ENCODE data around the gene PHF11. TPM values are rescaled to one million over a fixed set of nuclear protein-coding genes. Genes with fewer than 3 reads are reported as not detected.

The PHF11 gene
- 38.1 TPM for total RNA-seq
- 41.2 TPM for polyA plus RNA-seq

- no peaks in the 10 kb centered on the region for H3K4me1 ChIP-seq (ENCODE audit: insufficient read depth)
Measured at GRCh38 chr13:49495783-49496762, at the start of gene PHF11. PHF11 (plus strand) TSS chr13:49495953; CDS start chr13:49496002, 49 bp downstream.

DNA sequence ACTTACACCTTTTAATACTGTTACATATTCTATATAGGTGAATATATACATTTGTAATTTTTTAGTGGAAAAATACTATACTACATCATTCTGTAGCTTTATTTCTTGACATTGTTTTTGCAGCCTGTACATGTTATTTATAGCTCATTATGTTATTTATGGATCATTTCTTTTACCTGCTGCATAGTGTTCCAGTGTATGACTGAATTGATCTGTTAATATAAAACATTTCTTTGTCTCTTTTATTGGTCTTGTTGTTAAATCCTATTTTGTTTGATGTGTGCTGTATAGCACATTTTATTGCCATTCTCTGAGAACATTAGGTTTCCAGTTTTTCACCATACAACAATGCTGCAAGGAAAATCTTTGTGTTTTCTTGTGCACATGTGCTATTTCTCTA lies 49.3 kb upstream of the PHF11 start:
- no peak for DNase-seq (ENCODE audit: extremely low spot score)
- Histone ChIP-seq H3K4me1 (ENCODE audit: insufficient read depth) (no peaks in the 10 kb centered on the region), H3K36me3 (ENCODE audit: insufficient read depth) (no peaks in the 10 kb centered on the region), H3K27ac (ENCODE audit: low read depth) (no peak overlapping the region), H3K4me3 (ENCODE audit: low read depth, low read length) (no peak overlapping the region)

More at GRCh38 chr13:49495783-49496762, at the start of gene PHF11:
- H3K36me3 ChIP-seq (ENCODE audit: insufficient read depth) = no peaks in the 10 kb centered on the region
- H3K4me3 ChIP-seq (ENCODE audit: low read depth, low read length) = peak within 1 kb of the TSS; percentile 65
- 5% methylated on average over 71 of the region's 71 CpGs for WGBS
- H3K27ac ChIP-seq (ENCODE audit: low read depth) = peak within 1 kb of the TSS; percentile 98
- DNase-seq (ENCODE audit: extremely low spot score) = peak; percentile 55

DNA sequence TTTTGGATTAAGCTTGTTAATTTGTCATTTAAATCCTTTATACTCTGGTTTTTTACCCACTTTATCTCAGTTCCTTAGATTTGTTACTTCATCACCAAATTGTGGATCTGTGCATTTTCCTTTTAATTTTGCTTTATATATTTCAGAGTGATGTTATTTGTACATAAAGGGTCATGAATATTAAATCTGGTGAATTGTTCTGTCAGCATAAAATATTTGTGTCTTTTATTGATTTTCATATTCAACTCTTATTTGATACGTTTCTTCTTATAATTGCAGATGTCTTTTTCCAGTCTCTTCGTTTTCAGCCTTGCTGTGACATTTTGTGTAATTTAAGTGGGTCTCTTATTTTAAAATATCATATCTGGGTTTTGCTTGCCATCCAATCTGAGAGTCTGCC lies 47.0 kb upstream of the PHF11 start:
- WGBS = 96% methylated on average over 2 of the region's 2 CpGs
- Histone ChIP-seq H3K4me1 (ENCODE audit: insufficient read depth) (no peaks in the 10 kb centered on the region), H3K27ac (ENCODE audit: low read depth) (no peak overlapping the region)

DNA sequence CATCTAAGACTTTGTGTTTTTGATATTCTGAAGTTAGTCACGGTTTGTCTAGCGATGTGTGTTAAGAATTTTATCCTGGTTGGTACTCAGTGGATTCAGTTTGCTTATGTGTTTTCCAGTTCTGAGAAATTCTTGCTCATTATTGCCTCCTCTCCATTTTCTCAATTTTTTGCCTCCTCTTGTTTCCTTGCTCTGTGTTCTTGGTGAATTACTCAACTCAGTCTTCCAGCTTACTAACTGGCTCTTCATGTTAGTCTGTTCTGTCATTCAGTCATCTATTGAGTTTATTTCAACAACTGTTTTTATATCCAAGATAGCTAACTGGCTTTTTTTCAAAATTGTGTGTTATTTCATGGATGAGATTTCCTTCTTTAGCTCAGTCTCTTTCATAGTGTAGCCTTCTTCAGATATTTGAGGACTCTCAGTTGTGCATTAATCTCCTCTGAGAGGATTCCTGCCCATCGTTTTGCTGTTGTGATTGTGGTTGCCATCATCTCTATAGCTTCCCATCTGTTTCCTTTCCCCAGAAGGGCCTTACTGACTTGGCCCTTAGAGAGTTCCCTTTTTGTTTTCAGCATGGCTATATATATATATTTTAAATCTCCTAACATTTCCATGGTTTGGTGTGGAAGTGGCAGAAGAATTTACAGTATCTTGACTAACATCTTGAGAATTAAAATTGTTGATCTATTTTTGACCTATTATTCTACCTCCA lies 45.5 kb upstream of the PHF11 start:
- 87% methylated on average over 3 of the region's 3 CpGs for WGBS
- Histone ChIP-seq H3K4me3 (ENCODE audit: low read depth, low read length) (no peak overlapping the region), H3K4me1 (ENCODE audit: insufficient read depth) (no peaks in the 10 kb centered on the region), H3K36me3 (ENCODE audit: insufficient read depth) (no peaks in the 10 kb centered on the region), H3K27ac (ENCODE audit: low read depth) (no peak overlapping the region)
- no peak for DNase-seq (ENCODE audit: extremely low spot score)

More for the DNA sequence above, 47.0 kb upstream of the PHF11 start:
- H3K4me3 ChIP-seq (ENCODE audit: low read depth, low read length) = no peak overlapping the region
- H3K36me3 ChIP-seq (ENCODE audit: insufficient read depth) = no peaks in the 10 kb centered on the region
- DNase-seq (ENCODE audit: extremely low spot score) = no peak

DNA sequence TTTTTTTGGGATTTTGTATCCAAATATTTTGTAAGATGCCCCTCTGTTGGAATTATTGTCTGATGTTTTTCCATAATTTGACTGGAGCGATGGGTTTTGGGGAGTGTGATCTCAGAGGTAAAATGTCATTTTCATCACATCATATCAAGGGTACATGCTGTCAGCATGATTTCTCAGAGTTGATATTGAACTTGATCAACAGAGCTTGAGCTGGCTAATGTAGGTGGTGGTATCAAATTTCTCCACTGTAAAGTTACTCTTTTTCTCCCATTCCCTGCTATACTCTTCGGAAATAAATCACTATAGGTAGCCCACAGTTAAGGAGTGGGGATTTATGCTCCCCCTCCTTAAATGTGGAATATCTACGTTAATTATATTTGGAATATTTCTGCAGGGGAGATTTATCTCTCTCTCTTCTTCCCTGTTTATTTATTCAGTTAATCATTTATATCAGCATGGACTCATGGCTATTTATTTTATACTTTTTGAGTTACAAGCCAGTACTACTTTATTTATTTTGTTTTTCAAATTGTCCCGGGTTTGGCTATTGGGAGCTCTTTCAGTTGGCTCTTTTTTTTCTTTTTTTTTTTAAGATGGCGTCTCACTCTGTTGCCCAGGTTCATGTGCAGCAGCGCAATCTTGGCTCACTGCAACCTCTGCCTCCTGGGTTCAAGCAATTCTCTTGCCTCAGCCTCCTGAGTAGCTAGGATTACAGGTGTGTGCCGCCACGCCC lies 42.9 kb upstream of the PHF11 start:
- Histone ChIP-seq H3K4me1 (ENCODE audit: insufficient read depth) (no peaks in the 10 kb centered on the region), H3K4me3 (ENCODE audit: low read depth, low read length) (no peak overlapping the region), H3K36me3 (ENCODE audit: insufficient read depth) (no peaks in the 10 kb centered on the region), H3K27ac (ENCODE audit: low read depth) (no peak overlapping the region)
- no peak for DNase-seq (ENCODE audit: extremely low spot score)
- WGBS = 88% methylated on average over 8 of the region's 8 CpGs

DNA sequence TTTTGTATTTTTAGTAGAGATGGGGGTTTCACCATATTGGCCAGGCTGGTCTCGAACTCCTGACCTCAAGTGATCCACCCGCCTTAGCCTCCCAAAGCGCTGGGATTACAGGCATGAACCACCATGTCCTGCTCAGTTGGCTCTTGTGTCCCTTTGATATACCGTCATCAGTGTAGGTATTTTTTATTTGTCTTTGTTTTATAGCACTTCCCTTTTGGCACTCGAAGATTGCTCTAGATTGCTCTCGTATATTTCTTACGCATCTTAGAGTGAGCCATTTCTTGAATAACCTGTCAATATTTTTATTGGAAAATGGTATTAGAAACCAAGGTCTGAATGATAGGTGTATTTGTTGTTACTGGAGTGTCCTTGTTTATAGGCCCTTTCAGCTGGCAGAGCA lies 42.3 kb upstream of the PHF11 start:
- WGBS = 97% methylated on average over 7 of the region's 7 CpGs
- H3K27ac ChIP-seq (ENCODE audit: low read depth) = no peak overlapping the region
- H3K4me3 ChIP-seq (ENCODE audit: low read depth, low read length) = no peak overlapping the region
- H3K36me3 ChIP-seq (ENCODE audit: insufficient read depth) = no peaks in the 10 kb centered on the region
- no peaks in the 10 kb centered on the region for H3K4me1 ChIP-seq (ENCODE audit: insufficient read depth)
- no peak for DNase-seq (ENCODE audit: extremely low spot score)

GRCh38 chr13:49454388-49455006 lies 41.3 kb upstream of the PHF11 start:
- no peak for DNase-seq (ENCODE audit: extremely low spot score)
- Histone ChIP-seq H3K27ac (ENCODE audit: low read depth) (no peak overlapping the region), H3K36me3 (ENCODE audit: insufficient read depth) (no peaks in the 10 kb centered on the region), H3K4me3 (ENCODE audit: low read depth, low read length) (no peak overlapping the region), H3K4me1 (ENCODE audit: insufficient read depth) (no peaks in the 10 kb centered on the region)
- WGBS = 36% methylated on average over 4 of the region's 4 CpGs

- no peak for DNase-seq (ENCODE audit: extremely low spot score)
- H3K27ac ChIP-seq (ENCODE audit: low read depth) = no peak overlapping the region
- no peaks in the 10 kb centered on the region for H3K4me1 ChIP-seq (ENCODE audit: insufficient read depth)
- no peak overlapping the region for H3K4me3 ChIP-seq (ENCODE audit: low read depth, low read length)
- no peaks in the 10 kb centered on the region for H3K36me3 ChIP-seq (ENCODE audit: insufficient read depth)
Measured at GRCh38 chr13:49455007-49455398, 40.8 kb upstream of the PHF11 start.

DNA sequence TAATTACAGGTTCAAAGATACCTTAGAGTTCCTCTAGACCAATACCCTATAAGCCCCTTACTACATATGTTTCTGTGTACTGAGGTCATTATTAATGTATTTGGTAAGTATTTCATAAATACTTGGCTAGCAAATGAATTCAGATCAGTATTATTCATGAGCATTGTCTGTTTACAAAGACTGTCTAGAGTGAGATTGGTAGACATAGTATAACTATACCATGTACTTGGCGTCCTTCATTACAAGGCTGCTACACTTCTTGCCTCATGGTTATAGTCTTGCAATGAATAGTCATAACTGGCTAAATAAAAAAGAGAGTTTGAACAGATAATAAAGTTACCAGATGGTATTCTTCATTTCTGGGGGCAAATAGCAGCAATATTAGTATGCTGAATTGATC lies 39.6 kb upstream of the PHF11 start:
- Histone ChIP-seq H3K36me3 (ENCODE audit: insufficient read depth) (no peaks in the 10 kb centered on the region), H3K27ac (ENCODE audit: low read depth) (no peak overlapping the region), H3K4me3 (ENCODE audit: low read depth, low read length) (no peak overlapping the region), H3K4me1 (ENCODE audit: insufficient read depth) (no peaks in the 10 kb centered on the region)
- DNase-seq (ENCODE audit: extremely low spot score) = no peak
- 100% methylated on average over 1 of the region's 1 CpG for WGBS

- no peak overlapping the region for H3K27ac ChIP-seq (ENCODE audit: low read depth)
- peaks cover 4% of the 10 kb centered on the region for H3K36me3 ChIP-seq (ENCODE audit: insufficient read depth)
- whole genome bisulfite sequencing = 81% methylated on average over 7 of the region's 7 CpGs
- no peak for DNase-seq (ENCODE audit: extremely low spot score)
- no peak overlapping the region for H3K4me3 ChIP-seq (ENCODE audit: low read depth, low read length)
- H3K4me1 ChIP-seq (ENCODE audit: insufficient read depth) = no peaks in the 10 kb centered on the region
Measured at GRCh38 chr13:49457221-49457620, 38.5 kb upstream of the PHF11 start.

GRCh38 chr13:49459580-49459979 lies 36.2 kb upstream of the PHF11 start:
- WGBS = 93% methylated on average over 1 of the region's 1 CpG
- Histone ChIP-seq H3K27ac (ENCODE audit: low read depth) (no peak overlapping the region), H3K36me3 (ENCODE audit: insufficient read depth) (peaks cover 5% of the 10 kb centered on the region), H3K4me3 (ENCODE audit: low read depth, low read length) (no peak overlapping the region), H3K4me1 (ENCODE audit: insufficient read depth) (no peaks in the 10 kb centered on the region)
- DNase-seq (ENCODE audit: extremely low spot score) = no peak

DNA sequence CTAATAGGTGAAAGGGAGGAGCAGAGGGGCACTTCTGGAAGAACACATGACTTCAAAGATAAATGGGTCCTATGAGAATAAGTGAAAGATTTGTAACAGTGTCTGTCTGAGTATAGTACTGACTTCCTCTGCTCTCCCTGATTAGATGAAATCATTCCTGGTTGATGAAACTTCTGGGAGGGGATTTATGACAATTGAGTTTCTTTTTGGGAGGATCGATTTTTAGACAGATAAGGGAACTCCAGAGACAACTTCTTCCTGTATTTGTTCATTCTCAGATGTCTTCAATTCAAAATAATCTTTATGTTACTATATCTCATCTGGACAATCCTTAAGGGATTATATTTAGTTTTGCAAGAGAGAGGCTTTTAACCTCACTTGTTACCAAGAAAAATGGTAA lies 31.7 kb upstream of the PHF11 start:
- no peak for DNase-seq (ENCODE audit: extremely low spot score)
- 75% methylated on average over 1 of the region's 1 CpG for WGBS
- peaks cover 5% of the 10 kb centered on the region for H3K36me3 ChIP-seq (ENCODE audit: insufficient read depth)
- H3K4me3 ChIP-seq (ENCODE audit: low read depth, low read length) = no peak overlapping the region
- H3K27ac ChIP-seq (ENCODE audit: low read depth) = no peak overlapping the region
- no peaks in the 10 kb centered on the region for H3K4me1 ChIP-seq (ENCODE audit: insufficient read depth)

DNA sequence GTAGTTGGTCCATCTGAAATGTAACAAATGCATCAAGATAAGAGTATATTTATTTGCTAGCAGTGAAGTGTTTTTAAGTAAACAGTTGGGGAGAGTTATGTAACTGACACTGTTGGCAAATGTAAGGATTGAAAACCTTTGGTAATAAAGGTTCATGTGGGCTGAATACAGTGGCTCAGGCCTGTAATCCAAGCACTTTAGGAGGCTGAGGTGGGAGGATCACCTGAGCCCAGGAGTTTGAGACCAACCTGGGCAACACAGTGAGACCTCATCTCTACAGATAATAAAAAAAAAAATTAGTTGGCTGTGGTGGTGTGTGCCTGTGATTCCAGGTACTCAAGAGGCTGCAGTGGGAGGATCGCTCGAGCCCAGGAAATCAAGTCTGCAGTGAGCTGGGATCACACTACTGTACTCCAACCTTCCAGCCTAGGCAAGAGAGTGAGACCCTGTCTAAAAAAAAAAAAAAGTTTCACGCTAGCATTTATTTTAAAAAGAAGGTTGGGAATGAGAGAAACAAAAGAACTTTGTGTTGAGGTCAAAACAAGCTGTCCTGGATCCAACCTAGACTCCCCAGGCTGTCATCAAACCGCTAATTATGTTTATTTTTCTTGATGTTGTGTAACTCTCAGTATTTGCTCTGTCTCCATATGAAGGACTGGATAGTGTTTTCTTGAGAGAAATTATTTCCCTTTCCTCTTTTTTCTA lies 31.0 kb upstream of the PHF11 start:
- DNase-seq (ENCODE audit: extremely low spot score) = no peak
- H3K4me1 ChIP-seq (ENCODE audit: insufficient read depth) = no peaks in the 10 kb centered on the region
- H3K4me3 ChIP-seq (ENCODE audit: low read depth, low read length) = no peak overlapping the region
- no peak overlapping the region for H3K27ac ChIP-seq (ENCODE audit: low read depth)
- H3K36me3 ChIP-seq (ENCODE audit: insufficient read depth) = peaks cover 5% of the 10 kb centered on the region
- WGBS = 93% methylated on average over 4 of the region's 4 CpGs
